ENCODE results near the gene SF3A2.
"Not testable (repeated sequence)": the region's sequence is repeated elsewhere in the genome, so short reads cannot be mapped to it uniquely, and the experiment has no call there.

The SF3A2 gene

DNA sequence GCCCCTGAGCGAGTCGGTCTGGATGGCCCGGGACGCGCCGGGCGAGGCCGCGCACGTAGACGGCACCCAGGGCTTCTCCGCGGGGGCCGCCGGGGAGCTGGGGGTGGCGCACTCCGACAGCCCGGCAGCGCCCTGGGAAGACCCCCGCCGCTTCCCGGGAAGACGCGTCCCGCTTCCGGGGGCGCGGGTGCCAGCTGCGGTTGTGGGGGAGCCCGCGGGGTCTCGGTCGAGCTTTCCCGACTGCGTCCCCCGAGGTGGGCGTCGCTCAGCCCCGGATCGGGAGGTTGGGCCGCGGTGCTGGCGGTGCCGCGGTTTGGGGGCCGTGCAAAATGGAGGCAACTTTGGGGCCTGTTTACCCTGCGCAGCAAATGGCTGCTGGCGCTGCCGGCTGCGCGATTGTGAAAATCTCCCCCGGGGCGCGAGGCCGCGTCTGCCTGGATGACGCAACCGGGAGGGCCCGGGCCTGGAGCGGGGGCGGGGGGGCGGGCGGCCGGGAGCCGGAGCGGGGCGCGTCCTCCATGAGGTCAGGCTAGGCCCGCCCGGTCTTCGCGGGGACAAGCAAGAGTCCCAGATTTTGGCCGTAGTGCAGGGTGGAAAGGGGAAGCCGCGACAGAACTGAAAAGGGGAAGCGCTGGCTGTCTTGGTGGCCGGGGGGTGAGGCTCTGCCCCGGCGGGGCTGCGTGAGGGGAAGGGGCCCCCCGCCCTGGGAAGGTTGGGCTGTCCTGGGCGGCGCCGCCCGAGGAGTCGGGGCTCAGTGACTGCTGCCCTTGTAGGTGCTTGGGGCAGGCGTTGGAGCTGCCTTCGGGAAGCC lies 34.0 kb downstream of the SF3A2 start:
- in situ Hi-C loops (cut with HindIII; ENCODE audit: low sequenced_read_pairs), result loop anchor here (5.0 kb wide), 2 partner anchors 33 to 57 kb away; partner anchors contain the start of genes LSM7, PLEKHJ1, SF3A2 and SPPL2B

DNA sequence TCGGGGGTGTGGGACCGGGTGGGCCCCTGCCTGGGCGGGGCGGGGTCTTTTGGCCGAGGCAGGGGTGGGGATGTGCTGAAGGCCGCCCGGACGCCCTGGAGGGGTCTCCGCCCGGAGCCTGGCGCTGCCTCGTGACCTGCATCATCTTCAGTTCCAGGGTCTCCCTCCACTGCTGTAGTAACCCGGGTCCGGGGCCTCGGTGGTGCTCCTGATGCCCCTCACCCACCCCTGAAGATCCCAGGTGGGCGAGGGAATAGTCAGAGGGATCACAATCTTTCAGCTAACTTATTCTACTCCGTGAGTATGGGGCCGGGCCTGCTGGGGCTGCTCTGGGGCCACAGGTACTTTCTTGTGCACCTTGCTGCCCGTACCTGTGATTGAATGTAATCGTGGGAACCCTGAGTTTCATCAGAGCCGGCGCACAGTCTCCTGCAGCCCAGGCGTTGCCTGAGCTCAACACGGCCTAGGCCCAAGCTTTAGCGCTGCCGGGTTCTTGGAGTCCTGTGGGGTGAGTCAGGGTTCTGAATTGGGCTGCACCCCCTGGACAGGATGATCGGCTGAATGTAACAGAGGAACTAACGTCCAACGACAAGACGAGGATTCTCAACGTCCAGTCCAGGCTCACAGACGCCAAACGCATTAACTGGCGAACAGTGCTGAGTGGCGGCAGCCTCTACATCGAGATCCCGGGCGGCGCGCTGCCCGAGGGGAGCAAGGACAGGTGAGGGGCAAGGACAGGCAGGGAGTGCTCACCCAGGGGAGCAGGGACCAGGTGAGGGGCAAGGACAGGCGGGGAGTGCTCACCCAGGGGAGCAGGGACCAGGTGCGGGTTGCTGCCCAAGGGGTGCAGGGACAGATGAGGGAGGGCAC lies 34.8 kb downstream of the SF3A2 start:
- in situ Hi-C loops (cut with HindIII; ENCODE audit: low sequenced_read_pairs), result loop anchor here (5.0 kb wide), 2 partner anchors 34 to 56 kb away; partner anchors contain the start of genes LSM7, PLEKHJ1, SF3A2 and SPPL2B

DNA sequence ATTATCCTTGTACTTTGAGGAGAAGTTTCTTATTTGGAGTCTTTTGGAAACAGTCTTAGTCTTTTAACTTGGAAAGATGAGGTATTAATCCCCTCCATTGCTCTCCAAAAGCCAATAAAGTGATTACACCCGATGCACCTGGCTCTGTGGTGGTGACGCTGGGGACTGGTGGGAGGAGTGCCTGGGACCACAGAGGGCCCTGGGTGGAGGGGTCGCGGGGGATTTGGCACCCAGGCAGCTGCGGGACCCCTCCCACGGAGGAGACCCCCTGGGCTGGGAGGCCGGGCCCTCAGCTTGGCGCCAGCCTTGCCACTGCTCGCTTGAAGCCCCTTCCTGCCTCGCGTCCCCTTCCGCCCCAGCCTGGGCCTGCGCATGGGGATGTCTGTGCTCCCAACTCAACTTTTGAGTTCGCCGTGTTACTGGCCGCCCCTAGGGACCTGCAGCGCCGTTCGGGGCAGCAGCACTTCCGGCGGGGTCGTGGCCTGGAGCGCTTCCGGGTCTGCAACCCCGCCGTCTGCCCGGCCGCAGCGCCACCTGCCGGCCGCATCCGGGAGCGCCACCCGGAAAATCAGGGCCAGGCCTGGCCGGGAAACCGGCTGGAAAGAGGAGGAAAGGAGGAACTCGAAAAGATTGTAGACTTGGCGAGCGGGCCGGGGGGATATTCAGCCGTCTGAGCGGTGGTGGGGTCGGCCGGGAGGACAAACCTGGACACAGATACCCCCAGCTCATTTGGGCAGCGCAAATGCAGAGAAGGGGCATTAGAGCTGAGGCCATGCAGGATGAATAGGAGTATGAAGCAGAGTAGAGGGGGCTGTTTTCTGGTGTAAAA lies 36.9 kb downstream of the SF3A2 start:
- in situ Hi-C loops (cut with HindIII; ENCODE audit: low sequenced_read_pairs), result loop anchor here (5.0 kb wide), 2 partner anchors 36 to 54 kb away; partner anchors contain the start of genes LSM7, PLEKHJ1, SF3A2 and SPPL2B

DNA sequence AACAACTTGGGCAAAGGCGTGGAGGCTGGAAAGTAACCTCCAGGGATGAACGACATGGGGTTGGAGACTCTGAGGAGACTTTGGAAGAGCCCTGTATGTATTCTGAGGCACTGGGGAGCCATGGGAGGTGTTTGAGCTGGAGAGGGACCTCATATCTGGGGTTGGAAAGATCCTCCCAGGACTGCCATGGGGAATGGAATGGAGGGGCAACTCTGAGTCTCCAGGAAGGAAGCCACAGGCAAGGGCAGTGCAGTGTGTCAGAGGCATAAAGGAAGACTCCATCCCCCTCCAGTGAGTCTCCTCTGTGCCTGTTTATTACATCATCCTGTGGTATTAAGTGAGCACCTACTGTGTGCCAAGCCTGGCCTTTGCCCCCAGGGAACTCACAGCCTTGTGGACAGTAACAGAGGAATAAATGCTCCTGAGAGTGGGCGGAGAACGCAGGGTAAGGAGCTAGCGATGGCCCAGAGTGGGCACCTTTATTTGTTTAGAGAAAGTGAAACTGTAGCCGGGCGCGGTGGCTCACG lies 37.6 kb downstream of the SF3A2 start:
- in situ Hi-C loops (cut with HindIII; ENCODE audit: low sequenced_read_pairs), result loop anchor here (5.0 kb wide), 2 partner anchors 37 to 53 kb away; partner anchors contain the start of genes LSM7, PLEKHJ1, SF3A2 and SPPL2B

DNA sequence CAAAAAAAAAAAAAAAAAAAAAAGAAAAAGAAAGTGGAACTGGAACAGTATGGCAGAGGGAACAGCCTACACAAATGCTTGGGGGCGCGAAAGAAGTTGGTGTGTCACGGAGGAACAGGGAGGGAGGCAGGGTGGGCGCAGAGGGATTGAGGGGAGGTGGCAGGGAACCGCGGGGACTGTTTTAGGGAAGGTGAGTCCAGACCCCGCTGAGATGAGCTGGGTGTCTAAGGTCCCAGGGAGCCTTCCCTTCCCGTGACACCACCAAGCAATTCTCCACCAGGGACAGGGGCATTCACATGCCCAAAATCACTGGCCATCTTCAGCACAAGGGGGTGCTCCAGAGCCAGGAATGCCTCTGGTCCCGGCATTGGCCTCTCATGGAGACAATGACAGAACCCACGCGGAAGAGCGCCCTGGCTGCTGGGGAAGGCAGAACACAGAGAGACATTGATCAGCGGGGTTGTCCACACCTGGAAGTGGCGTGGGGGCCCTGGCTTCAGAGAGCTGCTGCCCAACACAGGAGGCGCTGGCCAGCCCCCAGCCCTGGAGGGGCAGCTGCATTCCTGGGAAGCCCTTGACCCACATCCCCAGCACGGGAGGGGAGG lies 38.4 kb downstream of the SF3A2 start:
- in situ Hi-C loops (cut with HindIII; ENCODE audit: low sequenced_read_pairs), result loop anchor here (5.0 kb wide), 2 partner anchors 38 to 52 kb away; partner anchors contain the start of genes LSM7, PLEKHJ1, SF3A2 and SPPL2B

DNA sequence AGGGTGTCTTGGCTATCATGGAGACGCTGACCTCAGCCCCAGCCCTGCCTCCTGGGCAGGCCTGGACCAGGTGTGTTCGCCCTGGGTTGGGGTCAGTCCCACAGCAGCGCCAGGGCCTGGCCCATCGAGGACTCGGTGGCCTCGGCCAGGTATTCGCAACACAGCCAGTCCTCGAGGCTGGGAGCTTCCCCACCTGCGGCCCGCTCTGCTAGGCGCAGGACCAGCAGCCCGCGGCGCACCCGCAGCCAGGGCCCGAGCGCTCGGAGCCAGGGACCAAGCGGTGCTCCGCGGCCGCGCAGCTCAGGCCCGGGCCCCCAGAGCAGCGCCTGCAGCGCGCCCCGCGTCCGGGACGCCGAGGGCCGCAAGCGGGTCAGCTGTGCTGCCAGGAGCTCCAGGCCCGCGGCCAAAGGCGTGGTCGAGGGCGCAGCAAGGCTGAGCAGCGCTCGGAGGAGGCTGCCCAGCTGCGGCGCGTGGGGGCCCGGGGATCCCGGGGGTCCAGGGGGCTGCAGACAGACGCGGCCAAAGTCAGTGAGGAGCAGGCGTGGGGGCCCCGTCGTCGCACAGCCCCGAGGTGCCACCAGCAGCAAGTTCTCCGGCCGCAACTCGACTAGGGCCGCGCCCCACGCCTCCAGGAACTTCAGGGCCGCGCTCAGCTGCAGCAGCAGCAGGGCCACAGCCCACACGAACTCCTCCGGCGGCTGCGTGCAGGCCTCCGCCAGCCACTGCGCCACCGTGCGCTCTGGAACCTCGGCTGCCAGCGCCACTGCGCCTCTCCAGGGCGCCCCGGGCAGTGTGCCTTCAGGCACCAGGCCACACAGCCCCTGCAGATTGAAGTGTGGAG lies 39.2 kb downstream of the SF3A2 start:
- in situ Hi-C loops (cut with HindIII; ENCODE audit: low sequenced_read_pairs), result no loop called here

DNA sequence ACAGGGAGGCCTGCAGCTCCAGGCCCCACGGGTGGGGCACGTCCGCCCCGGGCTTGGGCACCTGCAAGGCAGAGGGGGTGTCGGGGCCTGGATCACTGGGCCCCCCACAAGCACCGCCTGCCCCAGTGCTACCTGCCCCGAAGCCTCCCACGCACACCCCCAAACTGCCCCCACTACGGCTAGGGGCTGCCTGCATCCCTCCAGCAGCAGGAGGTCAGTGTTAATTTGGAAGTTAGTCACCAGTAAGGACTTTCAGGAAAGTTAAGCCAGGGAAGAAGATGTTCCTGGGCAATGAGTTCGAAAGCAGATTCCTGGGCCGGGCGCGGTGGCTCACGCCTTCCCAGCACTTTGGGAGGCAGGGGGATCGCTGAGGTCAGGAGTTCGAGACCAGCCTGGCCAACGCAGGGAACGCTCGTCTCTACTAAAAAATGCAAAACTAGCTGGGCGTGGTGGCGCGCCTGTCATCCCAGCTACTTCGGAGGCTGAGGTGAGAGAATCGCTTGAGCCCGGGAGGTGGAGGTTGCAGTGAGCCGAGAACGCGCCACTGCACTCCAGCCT lies 39.9 kb downstream of the SF3A2 start:
- in situ Hi-C loops (cut with HindIII; ENCODE audit: low sequenced_read_pairs), result no loop called here

DNA sequence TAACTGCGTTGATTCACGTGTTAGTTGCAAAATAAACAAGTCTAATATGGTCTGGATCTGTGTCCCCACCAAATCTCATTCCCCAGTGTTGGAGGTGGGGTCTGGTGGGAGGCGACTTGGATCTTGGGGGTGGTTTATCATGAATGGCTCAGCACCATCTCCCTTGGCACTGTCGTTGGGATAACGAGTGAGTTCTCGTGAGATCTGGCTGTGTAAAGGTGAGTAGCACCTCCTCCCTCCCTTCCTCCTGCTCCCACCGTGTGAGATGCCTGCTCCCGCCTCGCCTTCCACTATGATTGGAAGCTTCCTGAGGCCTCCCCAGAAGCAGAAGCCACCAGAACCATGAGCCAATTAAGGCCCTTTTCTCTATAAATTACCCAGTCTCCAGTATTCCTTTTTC lies 40.5 kb downstream of the SF3A2 start:
- in situ Hi-C loops (cut with HindIII; ENCODE audit: low sequenced_read_pairs), result no loop called here

DNA sequence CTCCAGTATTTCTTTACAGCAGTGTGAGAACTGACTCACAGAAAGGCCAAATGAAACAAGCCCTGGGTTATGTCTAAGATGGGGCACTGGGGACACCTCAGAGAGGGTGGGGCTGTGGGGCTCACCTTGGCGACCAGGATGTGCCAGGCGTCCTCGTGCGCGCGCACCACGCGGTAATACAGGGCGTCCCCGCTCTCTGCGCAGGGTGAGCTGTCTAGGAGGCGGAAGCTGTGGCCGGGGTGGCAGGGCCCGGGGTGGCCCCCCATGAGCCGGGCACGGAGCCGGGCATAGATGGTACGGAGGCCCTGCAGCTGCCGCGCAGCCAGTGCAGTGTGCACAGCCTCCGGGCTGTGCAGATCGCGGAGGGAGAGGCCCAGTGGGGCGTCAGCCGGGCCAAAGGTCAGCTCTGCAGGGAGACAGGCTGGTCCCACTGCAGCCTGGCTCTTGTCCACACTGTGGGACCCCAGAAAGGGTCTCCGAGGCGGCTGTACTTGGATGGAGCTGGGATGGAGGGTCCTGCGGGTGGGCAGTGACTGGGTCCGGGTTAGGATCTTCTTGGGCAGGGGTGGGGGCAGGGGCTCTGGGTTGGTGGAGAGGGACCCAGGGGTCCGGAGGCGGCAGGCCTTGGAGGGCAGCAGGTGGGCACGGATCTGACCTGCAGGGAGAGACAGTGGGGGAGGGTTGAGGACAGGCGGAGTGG lies 42.0 kb downstream of the SF3A2 start:
- in situ Hi-C loops (cut with HindIII; ENCODE audit: low sequenced_read_pairs), result no loop called here

DNA sequence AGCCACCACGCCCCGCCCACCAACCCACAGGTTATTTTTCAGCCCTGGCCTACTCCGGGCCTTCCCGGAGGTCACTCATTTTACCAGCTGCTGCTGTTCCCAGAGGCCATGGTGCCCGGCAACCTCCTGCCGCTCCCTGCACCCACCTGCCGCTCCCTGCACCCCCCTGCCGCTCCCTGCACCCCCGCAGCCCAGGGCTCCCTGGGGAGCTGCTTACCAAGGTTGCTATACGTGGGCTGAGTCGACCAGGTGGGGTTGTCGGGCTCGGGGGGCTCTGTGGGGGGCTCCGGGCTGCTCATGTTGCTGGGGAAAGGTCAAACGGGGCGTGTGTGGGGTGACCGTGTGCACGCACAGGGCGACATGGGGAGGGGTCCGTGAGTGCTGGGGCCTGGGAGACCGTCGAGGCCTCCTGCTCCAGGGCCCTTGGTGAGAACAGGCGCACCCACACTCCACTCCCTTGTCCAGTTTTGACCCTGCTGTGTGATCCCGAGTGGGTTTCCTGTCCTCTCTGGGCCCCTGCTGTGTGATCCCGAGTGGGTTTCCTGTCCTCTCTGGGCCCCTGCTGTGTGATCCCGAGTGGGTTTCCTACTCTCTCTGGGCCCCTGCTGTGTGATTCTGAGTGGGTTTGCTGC lies 44.1 kb downstream of the SF3A2 start:
- in situ Hi-C loops (cut with HindIII; ENCODE audit: low sequenced_read_pairs), result no loop called here

DNA sequence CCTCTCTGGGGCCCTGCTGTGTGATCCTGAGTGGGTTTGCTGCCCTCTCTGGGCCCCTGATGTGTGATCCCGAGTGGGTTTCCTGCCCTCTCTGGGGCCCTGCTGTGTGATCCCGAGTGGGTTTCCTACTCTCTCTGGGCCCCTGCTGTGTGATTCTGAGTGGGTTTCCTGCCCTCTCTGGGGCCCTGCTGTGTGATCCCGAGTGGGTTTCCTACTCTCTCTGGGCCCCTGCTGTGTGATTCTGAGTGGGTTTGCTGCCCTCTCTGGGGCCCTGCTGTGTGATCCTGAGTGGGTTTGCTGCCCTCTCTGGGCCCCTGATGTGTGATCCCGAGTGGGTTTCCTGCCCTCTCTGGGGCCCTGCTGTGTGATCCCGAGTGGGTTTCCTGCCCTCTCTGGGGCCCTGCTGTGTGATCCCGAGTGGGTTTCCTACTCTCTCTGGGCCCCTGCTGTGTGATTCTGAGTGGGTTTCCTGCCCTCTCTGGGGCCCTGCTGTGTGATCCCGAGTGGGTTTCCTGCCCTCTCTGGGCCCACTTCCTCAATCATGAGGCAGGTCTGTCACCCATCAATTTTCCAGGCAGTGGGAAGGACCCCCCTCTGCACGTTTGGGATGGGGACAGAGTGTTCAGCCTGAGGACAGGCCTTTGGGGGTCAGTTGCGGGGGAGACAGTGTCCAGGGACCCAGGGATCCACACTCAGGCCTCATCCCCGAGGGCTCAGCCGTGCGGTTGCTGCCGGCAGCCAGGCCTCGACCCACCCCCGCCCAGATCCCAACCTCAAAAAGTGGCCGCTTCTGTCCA lies 44.8 kb downstream of the SF3A2 start:
- in situ Hi-C loops (cut with HindIII; ENCODE audit: low sequenced_read_pairs), result not testable (repeated sequence)

DNA sequence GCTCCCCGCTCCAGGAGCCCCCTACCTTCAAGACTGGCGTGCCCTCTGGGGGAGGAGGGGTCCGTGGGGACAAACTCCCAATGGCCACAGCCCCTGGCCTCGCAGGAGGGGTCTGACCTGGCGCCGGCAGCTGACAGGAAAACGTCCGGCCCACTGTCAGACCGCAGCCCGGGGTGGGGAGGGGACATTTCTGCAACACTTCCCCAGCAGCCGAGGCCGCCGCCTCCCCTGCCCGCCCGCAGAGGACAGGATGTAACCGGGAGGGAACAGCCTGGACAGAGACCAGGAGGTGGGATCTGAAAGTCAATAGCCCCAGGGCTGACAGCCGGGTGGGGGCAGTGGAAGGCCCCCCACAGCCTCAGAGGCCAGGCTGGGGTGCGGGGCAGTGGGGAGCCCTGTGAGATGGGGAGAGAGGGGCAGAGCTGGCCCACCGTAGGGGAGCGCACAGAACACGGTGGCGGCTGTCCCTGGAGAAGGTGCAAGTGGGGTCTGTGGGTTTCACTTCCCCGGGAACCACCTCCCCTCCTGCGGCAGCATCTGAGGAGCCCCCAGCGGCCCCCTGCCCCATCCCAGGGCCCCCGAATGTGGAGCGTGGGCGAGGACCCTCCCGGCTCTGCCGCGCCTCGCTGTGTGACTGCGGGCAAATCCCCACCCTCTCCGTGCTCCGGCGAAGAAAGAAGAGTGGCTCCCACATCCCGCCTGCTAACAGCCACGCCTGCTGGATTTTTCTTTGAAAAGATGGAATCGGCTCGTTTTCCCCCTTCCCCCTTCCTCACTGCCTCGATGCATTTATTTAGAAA lies 45.6 kb downstream of the SF3A2 start, which contains the start of gene PEAK3:
Gene PEAK3, minus strand, starts transcription at position 114 of the 800 bp plus-strand sequence. CDS start 1,244 bp downstream, outside the sequence.
- in situ Hi-C loops (cut with HindIII; ENCODE audit: low sequenced_read_pairs), result no loop called here

DNA sequence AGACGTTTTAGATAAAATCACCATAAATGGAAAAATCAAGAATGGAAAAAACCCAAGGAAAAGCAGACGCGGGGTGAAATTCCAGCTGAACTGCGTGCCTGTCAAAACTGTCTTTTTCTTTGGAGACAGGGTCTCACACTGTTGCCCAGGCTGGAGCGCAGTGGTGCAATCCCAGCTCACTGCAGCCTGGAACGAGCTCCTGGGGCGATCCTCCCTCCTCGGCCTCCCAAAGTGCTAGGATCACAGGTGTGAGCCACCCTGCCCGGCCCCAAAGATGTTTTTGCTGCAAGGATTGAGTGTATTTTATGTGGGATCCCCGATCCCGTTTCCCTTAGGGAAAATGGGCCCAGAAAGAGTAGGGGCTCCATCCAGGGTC lies 46.2 kb downstream of the SF3A2 start:
- in situ Hi-C loops (cut with HindIII; ENCODE audit: low sequenced_read_pairs), result no loop called here

DNA sequence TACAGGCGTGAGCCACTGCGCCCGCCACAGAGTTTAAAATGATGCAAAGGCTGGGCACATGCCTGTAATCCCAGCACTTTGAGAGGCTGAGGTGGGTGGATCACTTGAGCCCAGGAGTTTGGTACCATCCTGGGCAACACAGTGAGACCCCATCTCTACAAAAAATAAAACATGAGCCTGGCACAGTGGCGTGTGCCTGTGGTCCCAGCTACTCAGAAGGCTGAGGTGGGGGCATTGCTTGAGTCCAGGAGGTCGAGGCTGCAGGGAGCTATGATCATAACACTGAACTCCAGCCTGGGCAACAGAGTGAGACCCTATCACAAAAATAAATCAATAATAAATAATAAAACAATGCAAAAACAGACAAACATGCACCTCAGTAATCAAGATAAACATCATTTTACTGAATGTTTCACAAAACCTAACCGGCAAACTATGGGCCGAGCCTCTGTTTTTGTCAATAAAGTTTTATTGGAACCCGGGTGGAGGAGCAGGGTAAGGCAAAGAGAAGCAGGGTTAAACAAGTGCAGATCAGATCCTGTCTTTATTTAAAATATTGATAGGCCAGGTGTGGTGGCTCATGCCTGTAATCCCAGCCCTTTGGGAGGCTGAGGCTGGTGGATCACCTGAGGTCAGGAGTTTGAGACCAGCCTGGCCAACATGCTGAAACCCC lies 47.3 kb downstream of the SF3A2 start:
- in situ Hi-C loops (cut with HindIII; ENCODE audit: low sequenced_read_pairs), result no loop called here

DNA sequence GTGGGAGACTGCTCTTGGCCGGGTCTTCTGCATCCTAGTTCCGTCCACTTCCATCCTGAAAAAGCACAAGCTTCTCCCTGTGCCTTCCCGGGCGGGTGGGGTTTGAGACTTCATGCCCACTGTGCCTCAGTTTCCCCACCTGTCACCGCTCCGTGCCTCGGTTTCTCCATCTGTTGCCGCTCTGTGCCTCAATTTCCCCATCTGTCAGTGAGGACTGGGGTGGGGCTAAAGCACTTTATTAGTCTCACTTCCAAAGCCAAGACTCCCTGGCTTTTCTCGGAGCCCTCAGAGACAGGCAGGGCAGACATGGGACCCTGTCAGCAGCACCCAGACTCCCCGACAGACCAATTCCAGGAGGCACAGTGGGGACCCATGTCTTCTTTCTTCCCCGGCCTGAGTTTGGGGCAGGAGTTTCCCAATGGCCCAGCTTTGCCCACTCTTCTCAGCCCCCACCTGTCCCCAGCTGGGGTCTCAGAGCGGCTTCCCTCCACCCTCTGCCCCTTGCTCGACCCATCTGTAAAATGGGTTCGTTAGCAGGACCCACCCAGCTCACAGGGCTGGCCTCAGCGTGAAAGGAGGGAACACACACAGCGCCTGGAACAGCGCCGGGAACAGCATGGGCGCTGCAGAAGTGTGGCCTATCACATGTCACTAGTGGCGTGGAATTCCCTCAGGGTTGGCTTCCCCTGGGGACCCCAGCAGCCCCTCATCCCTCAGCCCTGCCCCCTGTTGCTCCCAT lies 49.9 kb downstream of the SF3A2 start:
- in situ Hi-C loops (cut with HindIII; ENCODE audit: low sequenced_read_pairs), result no loop called here
